HL-60 (cell line): ENCODE results near the gene SLC9C2.

Experiments
- DNase-seq, 2 experiments: peaks; one replicate each; pipeline ENCODE4 v3.0.0-alpha.2; 2010 to 2020; ENCODE audit warnings: low read depth in 1 of 2, low spot score in 1 of 2
- H3K27ac ChIP-seq: fragments of 250-450 bp; sonication (Bioruptor Pico); replicated peaks from 2 replicates; pipeline ENCODE4 v1.5.1; 2020; ENCODE audit warnings: mild to moderate bottlenecking, moderate library complexity
- H3K27me3 ChIP-seq: fragments of 250-450 bp; sonication (Bioruptor Pico); 2 replicates; pipeline ENCODE4 v1.5.1; 2021; ENCODE audit warnings: mild to moderate bottlenecking, moderate library complexity; ENCODE audit not compliant: insufficient read depth, poor library complexity, severe bottlenecking
- H3K4me3 ChIP-seq: replicated peaks from 2 replicates; pipeline ENCODE4 v1.5.1; 2011; ENCODE audit warnings: mild to moderate bottlenecking, control low read depth, low read length; ENCODE audit not compliant: insufficient read depth
- CTCF ChIP-seq: IDR thresholded peaks from one replicate; pipeline ENCODE4 v1.5.1; 2011; ENCODE audit warnings: low read length, control low read depth, inconsistent platforms; ENCODE audit not compliant: insufficient read depth
- GABPA ChIP-seq: IDR thresholded peaks from 2 replicates; pipeline ENCODE4 v1.6.1; 2012; ENCODE audit warnings: low read depth
- POLR2AphosphoS5 ChIP-seq: IDR thresholded peaks from 2 replicates; pipeline ENCODE4 v1.6.1; 2012; ENCODE audit warnings: low read depth
- SPI1 ChIP-seq: IDR thresholded peaks from 2 replicates; pipeline ENCODE4 v1.6.1; 2012; ENCODE audit warnings: low read depth, mild to moderate bottlenecking, borderline replicate concordance
- TF ChIP-seq, protein P1 (sequence below): IDR thresholded peaks from 2 replicates; pipeline ENCODE4 v1.6.1; 2012; ENCODE audit warnings: low read depth; ENCODE audit not compliant: insufficient replicate concordance

SLC9C2 gene

GRCh38 chr1:173507205-173507846 is 95.5 kb downstream of the SLC9C2 start:
- no peak for DNase-seq
- Histone ChIP-seq H3K27ac (no peak overlapping the region), H3K4me3 (no peak overlapping the region), H3K27me3 (no peaks in the 10 kb centered on the region)
- TF ChIP-seq POLR2AphosphoS5 (no peak), CTCF (no peak), SPI1 (no peak), GABPA (no peak)
- TF ChIP-seq, protein P1, sequence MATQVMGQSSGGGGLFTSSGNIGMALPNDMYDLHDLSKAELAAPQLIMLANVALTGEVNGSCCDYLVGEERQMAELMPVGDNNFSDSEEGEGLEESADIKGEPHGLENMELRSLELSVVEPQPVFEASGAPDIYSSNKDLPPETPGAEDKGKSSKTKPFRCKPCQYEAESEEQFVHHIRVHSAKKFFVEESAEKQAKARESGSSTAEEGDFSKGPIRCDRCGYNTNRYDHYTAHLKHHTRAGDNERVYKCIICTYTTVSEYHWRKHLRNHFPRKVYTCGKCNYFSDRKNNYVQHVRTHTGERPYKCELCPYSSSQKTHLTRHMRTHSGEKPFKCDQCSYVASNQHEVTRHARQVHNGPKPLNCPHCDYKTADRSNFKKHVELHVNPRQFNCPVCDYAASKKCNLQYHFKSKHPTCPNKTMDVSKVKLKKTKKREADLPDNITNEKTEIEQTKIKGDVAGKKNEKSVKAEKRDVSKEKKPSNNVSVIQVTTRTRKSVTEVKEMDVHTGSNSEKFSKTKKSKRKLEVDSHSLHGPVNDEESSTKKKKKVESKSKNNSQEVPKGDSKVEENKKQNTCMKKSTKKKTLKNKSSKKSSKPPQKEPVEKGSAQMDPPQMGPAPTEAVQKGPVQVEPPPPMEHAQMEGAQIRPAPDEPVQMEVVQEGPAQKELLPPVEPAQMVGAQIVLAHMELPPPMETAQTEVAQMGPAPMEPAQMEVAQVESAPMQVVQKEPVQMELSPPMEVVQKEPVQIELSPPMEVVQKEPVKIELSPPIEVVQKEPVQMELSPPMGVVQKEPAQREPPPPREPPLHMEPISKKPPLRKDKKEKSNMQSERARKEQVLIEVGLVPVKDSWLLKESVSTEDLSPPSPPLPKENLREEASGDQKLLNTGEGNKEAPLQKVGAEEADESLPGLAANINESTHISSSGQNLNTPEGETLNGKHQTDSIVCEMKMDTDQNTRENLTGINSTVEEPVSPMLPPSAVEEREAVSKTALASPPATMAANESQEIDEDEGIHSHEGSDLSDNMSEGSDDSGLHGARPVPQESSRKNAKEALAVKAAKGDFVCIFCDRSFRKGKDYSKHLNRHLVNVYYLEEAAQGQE: no peak

DNA sequence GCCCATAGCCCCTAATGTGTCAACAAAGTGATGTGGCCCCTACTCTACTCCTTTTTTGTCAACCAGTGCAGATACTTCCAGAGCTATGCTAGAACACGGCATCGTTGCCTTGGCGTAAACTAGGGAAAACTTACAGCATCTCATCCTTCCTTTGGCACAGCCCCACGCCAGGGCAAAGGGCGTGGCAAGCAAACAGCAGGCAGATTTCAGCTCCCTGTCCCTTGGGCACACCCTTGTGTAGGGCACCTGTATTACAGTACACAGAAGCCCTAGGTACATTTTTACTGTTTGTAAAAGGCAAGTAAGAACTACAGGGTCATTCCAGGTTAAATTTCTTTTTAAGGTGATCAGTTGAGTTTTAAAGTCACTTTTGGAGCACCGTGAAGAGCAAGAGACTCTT is 96.4 kb downstream of the SLC9C2 start:
- Histone ChIP-seq H3K4me3 (no peak overlapping the region), H3K27ac (no peak overlapping the region), H3K27me3 (no peaks in the 10 kb centered on the region)
- DNase-seq: no peak
- no peak for TF ChIP-seq POLR2AphosphoS5
- no peak for TF ChIP-seq GABPA
- TF ChIP-seq SPI1: no peak
- no peak for TF ChIP-seq CTCF
- TF ChIP-seq, protein P1: no peak

DNA sequence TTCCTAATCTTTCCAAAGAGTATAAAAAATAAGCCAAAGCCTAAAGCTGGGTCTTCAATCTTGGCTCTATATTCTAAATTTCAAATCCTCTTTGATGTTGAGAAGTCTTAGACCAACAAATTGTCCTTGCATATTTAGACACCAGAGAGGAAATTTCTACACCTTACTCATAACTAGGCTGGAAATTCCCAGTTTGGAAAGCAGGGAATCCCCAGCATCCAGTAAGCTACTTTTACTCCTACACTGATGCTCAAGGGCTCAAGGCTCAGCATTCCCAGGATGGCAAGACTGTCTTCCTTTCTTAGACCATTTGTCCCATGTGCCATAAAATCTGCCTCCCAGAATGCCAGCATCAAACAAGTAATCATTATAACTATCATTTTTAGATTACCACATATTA is 97.5 kb downstream of the SLC9C2 start:
- Histone ChIP-seq H3K27ac (no peak overlapping the region), H3K27me3 (no peaks in the 10 kb centered on the region), H3K4me3 (no peak overlapping the region)
- TF ChIP-seq, protein P1: no peak
- TF ChIP-seq CTCF (no peak), GABPA (no peak), SPI1 (no peak), POLR2AphosphoS5 (no peak)
- DNase-seq: no peak
